ENCODE results near the gene CKAP4.

Gene CKAP4

DNA sequence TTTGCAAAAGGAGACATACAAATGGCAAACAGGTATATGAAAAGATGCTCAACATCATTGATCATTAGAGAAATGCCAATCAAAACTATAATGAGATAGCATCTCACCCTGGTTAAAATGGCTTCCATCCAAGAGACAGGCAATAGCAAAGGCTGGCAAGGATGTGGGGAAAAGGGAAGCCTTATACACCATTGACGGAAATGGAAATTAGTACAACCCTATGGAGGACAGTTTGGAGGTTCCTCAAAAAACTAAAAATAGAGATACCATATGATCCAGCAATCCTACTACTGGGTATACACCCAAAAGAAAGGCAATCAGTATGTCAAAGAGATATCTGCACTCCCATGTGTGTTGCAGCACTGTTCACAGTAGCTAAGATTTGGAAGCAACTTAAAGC, 17.3 kb upstream of the CKAP4 start:
- no peaks in the 10 kb centered on the region for H3K9me2 ChIP-seq (replicated peaks; ENCODE audit: control insufficient read depth, low read length)
- no peaks in the 10 kb centered on the region for H3K36me3 ChIP-seq (ENCODE audit: control insufficient read depth, low read length)
- no peaks in the 10 kb centered on the region for H3K9me3 ChIP-seq (ENCODE audit: control insufficient read depth, insufficient read depth, low read length)
- H3K27me3 ChIP-seq (ENCODE audit: control insufficient read depth, low read length), result 0 out of 2 replicates have a peak, but pooled peaks cover 2% of the 10 kb centered on the region
- H3K4me1 ChIP-seq (ENCODE audit: control insufficient read depth, low read length), result no peaks in the 10 kb centered on the region
- no peak overlapping the region for H3K4me3 ChIP-seq (ENCODE audit: low read length)
- H3K27ac ChIP-seq (ENCODE audit: low read depth, low read length), result no peak overlapping the region
- no peaks in the 10 kb centered on the region for H3K79me2 ChIP-seq (ENCODE audit: control insufficient read depth, low read length)
- H3K4me2 ChIP-seq (ENCODE audit: low read length), result no peak overlapping the region
- no peaks in the 10 kb centered on the region for H4K20me1 ChIP-seq (ENCODE audit: control insufficient read depth, insufficient read depth, low read depth, low read length)
- no peak for TF ChIP-seq EZH2phosphoT487 (IDR thresholded peaks at IDR 0.05; ENCODE audit: borderline replicate concordance, low read length)
- TF ChIP-seq, protein P1, sequence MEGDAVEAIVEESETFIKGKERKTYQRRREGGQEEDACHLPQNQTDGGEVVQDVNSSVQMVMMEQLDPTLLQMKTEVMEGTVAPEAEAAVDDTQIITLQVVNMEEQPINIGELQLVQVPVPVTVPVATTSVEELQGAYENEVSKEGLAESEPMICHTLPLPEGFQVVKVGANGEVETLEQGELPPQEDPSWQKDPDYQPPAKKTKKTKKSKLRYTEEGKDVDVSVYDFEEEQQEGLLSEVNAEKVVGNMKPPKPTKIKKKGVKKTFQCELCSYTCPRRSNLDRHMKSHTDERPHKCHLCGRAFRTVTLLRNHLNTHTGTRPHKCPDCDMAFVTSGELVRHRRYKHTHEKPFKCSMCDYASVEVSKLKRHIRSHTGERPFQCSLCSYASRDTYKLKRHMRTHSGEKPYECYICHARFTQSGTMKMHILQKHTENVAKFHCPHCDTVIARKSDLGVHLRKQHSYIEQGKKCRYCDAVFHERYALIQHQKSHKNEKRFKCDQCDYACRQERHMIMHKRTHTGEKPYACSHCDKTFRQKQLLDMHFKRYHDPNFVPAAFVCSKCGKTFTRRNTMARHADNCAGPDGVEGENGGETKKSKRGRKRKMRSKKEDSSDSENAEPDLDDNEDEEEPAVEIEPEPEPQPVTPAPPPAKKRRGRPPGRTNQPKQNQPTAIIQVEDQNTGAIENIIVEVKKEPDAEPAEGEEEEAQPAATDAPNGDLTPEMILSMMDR (IDR thresholded peaks at IDR 0.05; ENCODE audit: low read depth, low read length, poor library complexity, severe bottlenecking), result no peak
- no peaks in the 10 kb centered on the region for H3F3A ChIP-seq (ENCODE audit: control insufficient read depth, insufficient read depth)

DNA sequence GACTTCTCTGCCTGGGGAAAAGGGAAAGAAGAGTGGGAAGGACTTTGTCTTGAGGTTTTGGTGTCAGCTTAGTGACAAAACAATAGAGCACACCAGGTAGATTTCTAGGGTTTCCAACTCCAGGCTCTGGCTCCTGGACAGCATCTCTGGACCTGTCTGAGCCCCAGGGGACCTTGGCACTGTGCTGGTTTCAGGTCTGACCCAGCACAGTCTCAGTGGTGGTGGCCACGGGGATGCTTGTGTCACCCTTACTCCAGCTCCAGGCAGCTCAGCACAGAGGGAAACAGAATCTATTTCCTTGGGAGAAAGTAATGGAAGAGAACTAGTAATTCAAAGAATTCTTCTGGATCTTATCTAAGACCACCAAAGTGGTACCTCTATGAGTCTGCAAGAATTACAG, 11.1 kb upstream of the CKAP4 start:
- Histone ChIP-seq H3K27ac (ENCODE audit: low read depth, low read length) (no peak overlapping the region), H3K4me1 (ENCODE audit: control insufficient read depth, low read length) (no peaks in the 10 kb centered on the region), H3K4me3 (ENCODE audit: low read length) (no peak overlapping the region), H3F3A (ENCODE audit: control insufficient read depth, insufficient read depth) (no peaks in the 10 kb centered on the region), H3K36me3 (ENCODE audit: control insufficient read depth, low read length) (no peaks in the 10 kb centered on the region), H3K79me2 (ENCODE audit: control insufficient read depth, low read length) (no peaks in the 10 kb centered on the region), H3K4me2 (ENCODE audit: low read length) (no peak overlapping the region), H3K9me3 (ENCODE audit: control insufficient read depth, insufficient read depth, low read length) (no peaks in the 10 kb centered on the region), H3K9me2 (replicated peaks; ENCODE audit: control insufficient read depth, low read length) (no peaks in the 10 kb centered on the region), H4K20me1 (ENCODE audit: control insufficient read depth, insufficient read depth, low read depth, low read length) (no peaks in the 10 kb centered on the region), H3K27me3 (ENCODE audit: control insufficient read depth, low read length) (no peaks in the 10 kb centered on the region)
- TF ChIP-seq EZH2phosphoT487 (IDR thresholded peaks at IDR 0.05; ENCODE audit: borderline replicate concordance, low read length), result no peak
- TF ChIP-seq, protein P1 (IDR thresholded peaks at IDR 0.05; ENCODE audit: low read depth, low read length, poor library complexity, severe bottlenecking), result no peak

DNA sequence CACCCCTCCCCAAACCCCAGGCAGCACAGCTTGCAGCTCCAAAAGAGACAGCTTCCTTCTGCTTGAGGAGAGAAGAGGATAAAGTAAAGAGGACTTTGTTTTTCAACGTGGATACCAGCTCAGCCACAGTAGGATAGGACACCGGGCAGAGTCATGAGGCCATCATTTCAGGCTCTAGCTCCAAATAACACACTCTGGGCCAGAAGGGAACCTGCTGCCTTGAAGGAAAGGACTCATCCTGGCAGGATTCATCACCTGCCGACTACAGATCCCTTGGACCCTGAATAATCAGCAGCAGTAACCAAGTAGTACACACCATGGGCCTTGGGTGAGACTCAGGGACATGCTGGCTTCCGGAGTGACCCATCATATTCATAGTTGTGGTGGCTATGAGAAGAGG, 10.4 kb upstream of the CKAP4 start:
- Histone ChIP-seq H3K4me2 (ENCODE audit: low read length) (no peak overlapping the region), H3K36me3 (ENCODE audit: control insufficient read depth, low read length) (no peaks in the 10 kb centered on the region), H3F3A (ENCODE audit: control insufficient read depth, insufficient read depth) (no peaks in the 10 kb centered on the region), H3K27ac (ENCODE audit: low read depth, low read length) (no peak overlapping the region), H3K9me2 (replicated peaks; ENCODE audit: control insufficient read depth, low read length) (no peaks in the 10 kb centered on the region), H4K20me1 (ENCODE audit: control insufficient read depth, insufficient read depth, low read depth, low read length) (no peaks in the 10 kb centered on the region), H3K79me2 (ENCODE audit: control insufficient read depth, low read length) (no peaks in the 10 kb centered on the region), H3K27me3 (ENCODE audit: control insufficient read depth, low read length) (no peaks in the 10 kb centered on the region), H3K9me3 (ENCODE audit: control insufficient read depth, insufficient read depth, low read length) (no peaks in the 10 kb centered on the region), H3K4me3 (ENCODE audit: low read length) (no peak overlapping the region), H3K4me1 (ENCODE audit: control insufficient read depth, low read length) (no peaks in the 10 kb centered on the region)
- TF ChIP-seq, protein P1 (IDR thresholded peaks at IDR 0.05; ENCODE audit: low read depth, low read length, poor library complexity, severe bottlenecking), result no peak
- no peak for TF ChIP-seq EZH2phosphoT487 (IDR thresholded peaks at IDR 0.05; ENCODE audit: borderline replicate concordance, low read length)

DNA sequence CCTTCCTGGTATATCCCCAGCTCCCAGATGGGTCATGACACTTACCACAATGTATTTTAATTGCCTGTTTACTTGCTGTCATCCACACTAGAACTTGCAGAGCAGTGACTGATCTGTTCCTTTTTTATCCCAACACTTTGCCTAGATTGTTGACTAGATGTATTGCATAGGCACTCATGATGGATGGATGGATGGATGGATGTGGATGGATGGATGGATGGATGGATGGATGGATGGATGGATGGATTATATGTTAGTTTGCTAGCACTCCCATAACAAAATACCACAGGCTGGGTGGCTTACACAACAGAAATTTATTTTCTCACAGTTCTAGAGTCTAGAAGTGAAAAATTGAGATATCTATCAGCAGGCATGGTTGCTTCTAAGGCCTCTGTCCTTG, 8.7 kb upstream of the CKAP4 start:
- no peaks in the 10 kb centered on the region for H3K79me2 ChIP-seq (ENCODE audit: control insufficient read depth, low read length)
- no peaks in the 10 kb centered on the region for H3K9me3 ChIP-seq (ENCODE audit: control insufficient read depth, insufficient read depth, low read length)
- H3K4me1 ChIP-seq (ENCODE audit: control insufficient read depth, low read length), result peaks cover 5% of the 10 kb centered on the region
- H3K36me3 ChIP-seq (ENCODE audit: control insufficient read depth, low read length), result no peaks in the 10 kb centered on the region
- no peak overlapping the region for H3K4me2 ChIP-seq (ENCODE audit: low read length)
- no peak overlapping the region for H3K27ac ChIP-seq (ENCODE audit: low read depth, low read length)
- H3K9me2 ChIP-seq (replicated peaks; ENCODE audit: control insufficient read depth, low read length), result no peaks in the 10 kb centered on the region
- no peaks in the 10 kb centered on the region for H3F3A ChIP-seq (ENCODE audit: control insufficient read depth, insufficient read depth)
- no peaks in the 10 kb centered on the region for H4K20me1 ChIP-seq (ENCODE audit: control insufficient read depth, insufficient read depth, low read depth, low read length)
- no peak overlapping the region for H3K4me3 ChIP-seq (ENCODE audit: low read length)
- no peak for TF ChIP-seq EZH2phosphoT487 (IDR thresholded peaks at IDR 0.05; ENCODE audit: borderline replicate concordance, low read length)
- TF ChIP-seq, protein P1 (IDR thresholded peaks at IDR 0.05; ENCODE audit: low read depth, low read length, poor library complexity, severe bottlenecking), result no peak
- no peaks in the 10 kb centered on the region for H3K27me3 ChIP-seq (ENCODE audit: control insufficient read depth, low read length)

Data from DOHH2 (cell line).